ENCODE data around the gene HECTD4. TPM values are rescaled to one million over a fixed set of nuclear protein-coding genes. Genes with fewer than 3 reads are reported as not detected.
"Not testable (repeated sequence)": the region's sequence is repeated elsewhere in the genome, so short reads cannot be mapped to it uniquely, and the experiment has no call there.

The HECTD4 gene
- total RNA-seq, 4 donors from 2014 or later, result 53.7 to 168 (median 62.9) TPM

GRCh38 chr12:112252184-112252583, 130.0 kb downstream of the HECTD4 start:
- H3K4me1 ChIP-seq, result no peaks in the 10 kb centered on the region
- H3K36me3 ChIP-seq, result peaks cover 81% of the 10 kb centered on the region
- WGBS, result 99% methylated on average over 4 of the region's 4 CpGs
- no peak for DNase-seq (ENCODE audit: low spot score in 2 of 2)
- H3K27me3 ChIP-seq, result no peaks in the 10 kb centered on the region
- H3K4me3 ChIP-seq, result no peak overlapping the region
- TF ChIP-seq EP300 (IDR thresholded peaks at IDR 0.05) (no peak), POLR2A (IDR thresholded peaks at IDR 0.05) (no peak), CTCF (IDR thresholded peaks at IDR 0.05) (no peak)
- no peak overlapping the region for H3K27ac ChIP-seq
- no peaks in the 10 kb centered on the region for H3K9me3 ChIP-seq

- H3K4me3 ChIP-seq; DNase-seq (ENCODE audit: low spot score in 2 of 2); H3K27ac ChIP-seq; H3K27me3 ChIP-seq; H3K4me1 ChIP-seq; H3K9me3 ChIP-seq: not testable (repeated sequence)
- 100% methylated on average over 1 of the region's 1 CpG for WGBS
- peaks cover 75% of the 10 kb centered on the region for H3K36me3 ChIP-seq
Observed at GRCh38 chr12:112244902-112245301, 137.3 kb downstream of the HECTD4 start.

- no peaks in the 10 kb centered on the region for H3K4me1 ChIP-seq
- H3K4me3 ChIP-seq, result no peak overlapping the region
- no peak overlapping the region for H3K27ac ChIP-seq
- H3K36me3 ChIP-seq, result peaks cover 82% of the 10 kb centered on the region
- TF ChIP-seq EP300 (IDR thresholded peaks at IDR 0.05), result no peak
- no peak for TF ChIP-seq POLR2A (IDR thresholded peaks at IDR 0.05)
- TF ChIP-seq POLR2AphosphoS5 (IDR thresholded peaks at IDR 0.05), result no peak
- no peak for TF ChIP-seq CTCF (IDR thresholded peaks at IDR 0.05)
- no peaks in the 10 kb centered on the region for H3K9me3 ChIP-seq
- H3K27me3 ChIP-seq, result no peaks in the 10 kb centered on the region
- 94% methylated on average over 25 of the region's 25 CpGs for WGBS
- no peak for DNase-seq (ENCODE audit: low spot score in 2 of 2)
Observed at GRCh38 chr12:112243255-112244110, 138.7 kb downstream of the HECTD4 start.

- no peak for DNase-seq (ENCODE audit: low spot score in 2 of 2)
- no peak overlapping the region for H3K27ac ChIP-seq
- no peak overlapping the region for H3K4me3 ChIP-seq
- TF ChIP-seq POLR2A (IDR thresholded peaks at IDR 0.05) (no peak), POLR2AphosphoS5 (IDR thresholded peaks at IDR 0.05) (no peak), CTCF (IDR thresholded peaks at IDR 0.05) (no peak)
- H3K36me3 ChIP-seq, result peaks cover 91% of the 10 kb centered on the region
- H3K4me1 ChIP-seq, result no peaks in the 10 kb centered on the region
- no peaks in the 10 kb centered on the region for H3K9me3 ChIP-seq
- H3K27me3 ChIP-seq, result no peaks in the 10 kb centered on the region
- 80% methylated on average over 3 of the region's 3 CpGs for WGBS
Observed at GRCh38 chr12:112241176-112241575, 141.1 kb downstream of the HECTD4 start.

GRCh38 chr12:112239881-112240280, 142.3 kb downstream of the HECTD4 start:
- no peak for TF ChIP-seq CTCF (IDR thresholded peaks at IDR 0.05)
- TF ChIP-seq POLR2A (IDR thresholded peaks at IDR 0.05), result no peak
- no peak for TF ChIP-seq EP300 (IDR thresholded peaks at IDR 0.05)
- TF ChIP-seq POLR2AphosphoS5 (IDR thresholded peaks at IDR 0.05), result no peak
- Histone ChIP-seq H3K27me3 (no peaks in the 10 kb centered on the region), H3K4me1 (no peaks in the 10 kb centered on the region), H3K36me3 (peaks cover 93% of the 10 kb centered on the region), H3K4me3 (no peak overlapping the region), H3K9me3 (no peaks in the 10 kb centered on the region), H3K27ac (no peak overlapping the region)
- WGBS, result 93% methylated on average over 6 of the region's 6 CpGs
- DNase-seq (ENCODE audit: low spot score in 2 of 2), result no peak

Data from suprapubic skin (tissue), 4 donors.